COLO829 (cell line): ENCODE measurements around the gene SPTSSA.
A peak's percentile ranks its signal among the peaks of the same experiment; 100 is the strongest.
"Not testable (repeated sequence)": the region's sequence is repeated elsewhere in the genome, so short reads cannot be mapped to it uniquely, and the experiment has no call there.

Source experiments
- DNase-seq: peaks from one replicate; pipeline ENCODE4 v3.0.0; 2012; ENCODE audit warnings: low spot score

The SPTSSA gene

DNA sequence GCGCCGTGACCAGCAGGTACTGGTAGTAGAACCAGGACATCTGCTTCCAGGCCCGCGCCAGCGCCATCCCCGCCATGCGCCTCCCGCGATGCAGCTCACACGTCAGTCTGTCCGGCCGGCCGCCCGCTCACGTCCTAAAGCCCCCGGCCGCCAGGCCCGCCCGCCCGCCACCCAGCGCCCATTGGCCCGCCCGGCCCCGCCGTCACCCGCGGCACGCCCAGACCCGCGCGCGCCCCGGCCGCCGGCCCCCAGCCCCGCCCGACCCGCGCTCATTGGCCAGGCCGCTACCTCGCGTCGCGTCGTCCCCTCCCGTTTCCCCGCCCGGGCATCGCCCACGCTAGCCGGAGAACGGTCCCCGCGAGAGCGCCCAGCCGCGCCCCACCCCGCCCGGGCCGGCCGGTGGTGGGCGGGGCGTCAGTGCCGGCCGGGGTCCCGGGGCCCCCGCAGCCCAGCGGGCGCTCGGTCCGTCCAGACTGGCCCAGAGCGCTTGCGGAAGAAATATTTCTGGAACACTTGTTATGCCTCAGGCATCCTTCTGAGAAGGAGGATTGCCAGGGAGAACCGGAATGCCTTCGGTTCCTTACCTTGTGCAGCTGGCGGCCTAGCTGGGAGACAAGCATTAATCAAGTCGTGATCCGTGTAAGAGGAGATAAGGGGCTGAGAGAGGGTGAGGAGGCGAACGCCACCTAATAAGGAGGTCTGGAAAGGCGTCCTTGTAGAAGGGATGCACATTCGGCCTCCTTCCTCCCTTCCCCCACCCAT lies at the start of gene SPTSSA:
SPTSSA (minus strand) TSS at position 109 of the 762 bp plus-strand sequence; CDS start at position 76, 33 bp downstream.
- DNase-seq: peak; percentile 75

- no peak for DNase-seq
These were observed 45.8 kb upstream of the SPTSSA start for GRCh38 chr14:34507884-34508283.

GRCh38 chr14:34507459-34507858 lies 45.4 kb upstream of the SPTSSA start:
- no peak for DNase-seq

DNA sequence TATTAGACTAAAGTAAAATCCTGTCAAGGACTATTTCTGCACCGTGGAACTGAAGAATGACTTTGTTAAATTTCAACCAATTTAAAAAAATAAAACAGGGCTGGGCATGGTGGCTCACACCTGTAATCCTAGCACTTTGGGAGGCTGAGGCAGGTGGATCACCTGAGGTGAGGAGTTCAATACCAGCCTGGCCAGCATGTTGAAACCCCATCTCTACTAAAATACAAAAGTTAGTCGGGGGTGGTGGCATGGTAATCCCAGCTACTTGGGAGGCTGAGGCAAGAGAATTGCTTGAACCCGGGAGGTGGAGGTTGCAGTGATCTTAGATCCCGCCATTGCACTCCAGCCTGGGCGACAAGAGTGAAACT lies 43.1 kb upstream of the SPTSSA start:
- DNase-seq: not testable (repeated sequence)

DNA sequence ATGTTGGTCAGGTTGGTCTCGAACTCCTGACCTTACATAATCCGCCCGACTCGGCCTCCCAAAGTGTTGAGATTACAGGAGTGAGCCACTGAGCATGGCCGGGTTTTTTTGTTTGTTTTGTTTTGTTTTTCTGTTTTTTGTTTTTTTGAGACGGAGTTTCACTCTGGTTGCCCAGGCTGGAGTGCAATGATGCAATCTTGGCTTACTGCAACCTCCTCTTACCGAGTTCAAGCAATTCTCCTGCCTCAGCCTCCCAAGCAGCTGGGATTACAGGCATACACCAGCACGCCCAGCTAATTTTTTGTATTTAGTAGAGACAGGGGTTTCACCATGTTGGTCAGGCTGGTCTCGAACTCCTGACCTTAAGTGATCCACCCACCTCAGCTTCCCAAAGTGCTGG lies 42.0 kb upstream of the SPTSSA start:
- DNase-seq: not testable (repeated sequence)

DNA sequence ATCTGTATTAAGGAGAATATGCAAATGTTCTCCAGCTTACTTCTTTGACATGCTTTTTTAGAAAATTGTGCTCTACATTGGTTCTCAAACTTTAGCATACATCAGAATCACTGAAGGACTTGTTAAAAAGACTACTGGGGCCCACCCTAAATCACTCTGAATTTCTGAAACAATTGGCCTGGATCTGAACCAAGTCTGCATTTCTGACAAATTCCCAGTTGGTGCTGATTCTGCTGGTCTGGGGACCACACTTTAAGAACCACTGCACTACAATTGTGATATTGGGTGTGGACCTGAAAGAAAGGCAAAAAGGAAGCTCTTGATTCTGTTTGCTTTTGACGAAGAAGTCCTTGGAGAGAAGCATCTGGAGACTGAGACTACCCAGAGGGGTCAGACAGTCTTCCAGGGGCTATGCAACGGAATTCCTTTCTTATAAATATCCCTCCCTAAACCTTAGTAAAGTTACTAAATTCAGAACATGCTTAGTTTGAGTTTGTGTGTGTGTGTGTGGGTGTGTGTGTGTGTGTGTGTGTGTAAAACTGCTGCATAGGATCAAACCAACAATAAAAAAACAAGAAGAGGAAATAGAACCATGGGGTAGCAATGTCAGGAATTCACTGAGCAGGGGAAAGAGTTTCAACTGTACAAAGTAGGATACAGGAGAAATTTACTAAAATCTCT lies 40.6 kb upstream of the SPTSSA start:
- no peak for DNase-seq

GRCh38 chr14:34502001-34502400 lies 40.0 kb upstream of the SPTSSA start:
- no peak for DNase-seq

DNA sequence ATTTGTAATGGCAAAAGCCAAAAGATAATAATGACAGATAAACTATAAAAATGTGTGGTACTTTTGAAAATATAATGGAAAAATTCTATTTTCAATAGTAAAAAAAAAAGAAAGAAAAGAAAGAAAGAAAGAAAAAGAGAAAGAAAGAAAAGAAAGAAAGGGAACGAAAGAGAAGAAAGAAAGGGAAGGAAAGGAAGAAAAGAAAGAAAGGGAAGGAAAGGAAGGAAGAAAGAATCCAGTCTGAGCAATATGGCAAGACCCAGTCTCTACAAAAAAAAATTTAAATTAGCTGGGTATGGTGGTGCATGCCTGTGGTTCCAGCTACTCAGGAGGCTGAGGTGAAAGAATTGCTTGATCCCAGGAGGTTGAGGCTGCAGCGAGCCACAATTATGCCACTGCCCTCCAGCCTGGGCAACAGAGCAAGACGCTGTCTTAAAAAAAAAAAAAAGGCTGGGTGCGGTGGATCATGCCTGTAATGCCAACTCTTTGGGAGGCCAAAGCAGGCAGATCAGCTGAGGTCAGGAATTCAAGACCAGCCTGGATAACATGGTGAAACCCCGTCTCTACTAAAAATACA lies 39.1 kb upstream of the SPTSSA start:
- DNase-seq: no peak

- peak; percentile 51 for DNase-seq
These were observed 36.8 kb upstream of the SPTSSA start for GRCh38 chr14:34498684-34499412.

DNA sequence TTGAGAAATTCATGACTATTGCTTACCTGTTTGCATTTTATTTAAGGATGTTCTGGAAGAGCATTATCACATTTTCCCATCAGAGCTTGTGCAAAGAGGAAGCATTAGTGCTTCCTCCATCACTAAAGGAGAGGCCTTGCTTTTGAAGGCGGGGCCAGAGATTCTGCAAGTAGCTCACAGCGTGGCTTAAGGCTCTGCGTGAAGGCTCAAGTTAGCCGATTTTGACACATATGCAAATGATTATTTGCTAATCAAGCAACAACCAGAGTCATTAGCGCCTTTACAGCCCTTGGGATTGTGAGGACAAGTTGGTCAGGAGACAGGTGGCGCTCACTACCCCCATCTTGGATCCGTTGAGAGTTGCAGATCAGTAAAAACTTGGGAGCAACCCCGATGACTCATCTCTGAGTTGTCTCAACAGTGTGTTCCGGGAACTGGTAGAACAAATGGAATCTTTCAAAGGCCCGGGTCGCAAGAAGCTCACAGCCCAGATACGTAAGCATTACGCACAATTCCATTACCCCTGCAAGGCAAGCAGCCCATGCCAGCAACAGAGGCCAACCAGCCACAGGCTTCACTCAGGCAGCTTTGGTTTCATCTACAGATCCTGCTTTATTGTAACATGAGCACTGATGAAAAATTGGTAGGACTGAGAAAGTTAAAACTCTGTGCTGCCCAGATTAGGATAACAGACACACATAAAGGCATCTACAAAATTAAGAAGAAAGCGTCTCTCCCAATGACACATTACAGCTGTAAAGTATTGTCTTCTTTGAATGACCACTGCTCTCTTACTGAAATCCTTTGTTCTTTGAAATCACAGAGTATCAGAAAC lies 34.9 kb upstream of the SPTSSA start:
- peak; percentile 97 for DNase-seq

DNA sequence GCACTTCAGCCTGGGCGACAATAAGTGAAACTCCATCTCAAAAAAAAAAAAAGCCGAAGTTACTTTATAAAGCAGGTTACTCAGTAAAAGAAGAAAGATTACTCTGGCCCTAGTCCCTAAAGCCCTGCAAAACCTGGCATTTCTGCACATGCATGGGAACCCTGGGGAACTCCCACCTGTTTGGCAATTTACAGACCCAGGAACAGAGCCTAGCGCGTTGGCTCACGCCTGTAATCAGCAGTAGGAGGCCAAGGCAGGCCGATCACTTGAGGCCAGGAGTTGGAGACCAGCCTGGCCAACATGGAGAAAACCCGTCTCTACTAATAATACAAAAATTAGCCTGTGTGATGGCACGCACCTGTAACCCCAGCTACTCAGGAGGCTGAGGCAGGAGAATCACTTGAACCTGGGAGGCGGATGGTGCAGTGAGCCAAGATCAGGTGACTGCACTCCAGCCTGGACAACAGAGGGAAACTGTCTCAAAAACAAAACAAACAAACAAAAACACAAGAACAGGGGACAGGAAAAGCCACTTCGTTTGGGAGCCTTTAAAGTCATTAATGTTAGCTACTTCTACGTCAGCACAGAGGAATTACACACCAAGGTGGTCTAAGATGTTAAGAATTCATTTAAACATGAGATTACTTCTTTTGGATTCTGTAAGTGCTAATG lies 34.1 kb upstream of the SPTSSA start:
- no peak for DNase-seq

DNA sequence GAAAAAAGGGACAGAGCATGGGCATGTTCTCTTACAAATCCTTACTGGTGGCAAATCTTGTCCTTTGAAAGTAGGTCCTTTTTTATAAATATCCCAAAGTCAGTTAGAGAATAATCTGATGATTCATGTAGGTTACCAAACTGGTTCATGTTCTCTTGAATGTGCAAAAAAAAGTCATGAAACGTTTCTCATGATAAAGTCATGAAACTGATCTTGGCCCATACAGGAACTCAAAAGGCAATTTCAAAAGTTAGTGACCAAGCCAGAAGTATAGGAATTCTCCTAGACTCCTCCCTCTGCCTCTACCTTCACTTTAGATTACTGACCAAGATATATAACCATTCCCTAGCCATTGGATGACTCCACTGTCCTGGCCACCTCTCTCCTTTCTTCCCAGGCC lies 27.3 kb upstream of the SPTSSA start:
- no peak for DNase-seq

- DNase-seq: no peak
These were observed 26.5 kb upstream of the SPTSSA start for GRCh38 chr14:34488528-34488927.

- no peak for DNase-seq
These were observed 22.7 kb upstream of the SPTSSA start for GRCh38 chr14:34484726-34485125.

DNA sequence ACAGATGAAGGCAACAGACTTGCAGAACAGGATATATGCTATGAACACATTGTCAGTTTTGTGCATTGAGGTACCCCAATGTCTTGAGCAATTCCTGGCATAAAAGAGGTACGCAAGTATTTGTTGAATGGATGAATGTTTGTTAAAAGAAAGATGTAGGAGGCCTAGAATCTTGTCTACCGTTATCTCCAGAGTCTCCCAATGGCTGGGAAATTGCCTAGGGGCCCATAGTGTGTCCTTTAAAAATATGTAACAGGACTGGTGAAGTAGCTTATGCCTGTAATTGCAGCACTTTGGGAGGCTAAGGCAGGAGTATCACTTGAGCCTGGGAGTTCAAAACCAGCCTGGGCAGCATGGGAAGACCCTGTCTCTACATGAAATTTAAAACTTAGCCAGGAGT lies 20.4 kb upstream of the SPTSSA start:
- no peak for DNase-seq

GRCh38 chr14:34479694-34480093 lies 17.7 kb upstream of the SPTSSA start:
- DNase-seq: no peak

DNA sequence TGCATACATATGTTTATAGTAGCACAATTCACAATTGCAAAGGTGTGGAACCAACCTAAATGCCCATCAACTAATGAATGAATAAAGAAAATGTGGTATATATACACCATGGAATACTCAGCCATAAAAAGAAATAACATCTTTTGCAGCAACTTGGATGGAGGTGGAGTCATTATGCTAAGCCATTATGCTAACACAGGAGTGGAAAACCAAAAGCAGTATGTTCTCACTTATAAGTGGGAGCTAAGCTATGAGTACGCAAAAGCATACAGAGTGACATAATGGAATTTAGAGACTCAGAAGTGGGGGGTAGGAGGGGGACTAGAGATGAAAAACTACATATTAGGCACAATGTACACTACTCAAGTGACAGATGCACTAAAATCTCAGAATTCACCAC lies 16.2 kb upstream of the SPTSSA start:
- DNase-seq: no peak

DNA sequence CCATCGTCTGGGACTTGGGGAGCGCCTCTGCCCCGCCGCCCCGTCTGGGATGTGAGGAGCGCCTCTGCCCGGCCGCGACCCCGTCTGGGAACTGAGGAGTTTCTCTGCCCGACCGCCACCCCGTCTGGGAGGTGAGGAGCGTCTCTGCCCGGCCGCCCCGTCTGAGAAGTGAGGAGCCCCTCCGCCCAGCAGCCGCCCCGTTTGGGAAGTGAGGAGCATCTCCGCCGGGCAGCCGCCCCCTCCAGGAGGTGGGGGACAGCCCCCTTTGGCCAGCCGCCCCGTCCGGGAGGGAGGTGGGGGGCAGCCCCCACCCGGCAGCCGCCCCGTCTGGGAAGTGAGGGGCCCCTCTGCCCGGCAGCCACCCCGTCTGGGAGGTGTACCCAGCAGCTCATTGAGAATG lies 14.0 kb upstream of the SPTSSA start:
- DNase-seq: not testable (repeated sequence)

DNA sequence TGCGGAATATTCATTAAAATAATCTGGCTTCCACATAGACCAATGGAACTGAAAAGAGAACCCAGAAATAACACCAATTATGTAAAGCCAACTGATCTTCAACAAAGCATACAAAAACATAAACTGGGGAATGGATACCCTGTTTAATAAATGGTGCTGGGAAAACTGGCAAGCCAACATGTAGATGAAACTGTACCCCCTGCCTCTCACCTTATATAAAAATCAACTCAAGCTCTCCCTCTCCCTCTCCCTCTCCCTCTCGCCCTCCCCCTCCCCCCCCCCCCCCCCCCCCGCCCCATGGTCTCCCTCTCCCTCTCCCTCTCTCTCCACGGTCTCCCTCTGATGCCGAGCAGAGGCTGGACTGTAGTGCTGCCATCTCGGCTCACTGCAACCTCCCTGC lies 13.1 kb upstream of the SPTSSA start:
- DNase-seq: no peak

- DNase-seq: no peak
These were observed 12.2 kb upstream of the SPTSSA start for GRCh38 chr14:34474187-34474679.

- no peak for DNase-seq
These were observed 10.8 kb upstream of the SPTSSA start for GRCh38 chr14:34472706-34473279.
